ENCODE data around the gene NPY1R.

NPY1R gene

DNA sequence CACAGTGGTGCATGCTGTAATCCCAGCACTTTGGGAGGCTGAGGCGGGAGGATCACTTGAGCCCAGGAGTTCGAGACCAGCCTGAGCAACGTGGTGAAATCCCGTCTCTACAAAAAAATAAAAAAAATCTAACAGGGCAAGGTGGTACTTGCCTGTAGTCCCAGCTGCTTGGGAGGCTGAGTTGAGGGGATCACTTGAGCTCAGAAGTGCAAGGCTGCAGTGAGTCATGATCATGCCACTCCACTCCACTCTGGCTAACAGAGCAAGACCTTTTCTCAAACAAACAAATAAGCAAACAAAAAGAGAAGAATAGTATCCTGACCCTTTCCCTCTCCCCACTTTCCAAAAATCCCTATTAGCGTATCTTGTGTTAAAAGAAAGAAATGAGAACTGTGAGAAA lies 52.7 kb downstream of the NPY1R start:
- DNase-seq (ENCODE audit: low spot score): no peak

DNA sequence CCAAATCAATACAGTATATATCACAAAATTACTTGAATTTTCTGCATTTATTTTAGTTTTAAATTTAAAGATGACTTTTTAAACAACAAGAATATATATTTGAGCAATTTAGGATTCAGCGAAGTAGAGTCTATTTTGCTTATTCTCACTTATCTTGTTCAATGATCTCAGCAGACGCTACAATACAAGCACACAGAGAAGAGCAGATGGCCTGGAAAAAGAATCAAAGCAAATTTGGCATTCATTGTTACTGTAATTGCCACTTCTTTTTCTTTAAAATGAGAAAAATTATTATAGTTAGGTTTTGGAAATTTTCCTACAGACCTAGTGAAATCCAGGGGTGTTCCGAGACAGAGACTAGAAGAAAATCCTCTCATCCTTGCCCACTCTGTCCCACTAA lies 57.5 kb downstream of the NPY1R start:
- DNase-seq (ENCODE audit: low spot score): no peak

All from CD4-positive, alpha-beta T cell treated with Interleukin-6 at 100 ng/mL for 8 hours (primary cell).